ENCODE data around the gene KLF14.
"Not testable (repeated sequence)": the region's sequence is repeated elsewhere in the genome, so short reads cannot be mapped to it uniquely, and the experiment has no call there.

KLF14 gene

DNA sequence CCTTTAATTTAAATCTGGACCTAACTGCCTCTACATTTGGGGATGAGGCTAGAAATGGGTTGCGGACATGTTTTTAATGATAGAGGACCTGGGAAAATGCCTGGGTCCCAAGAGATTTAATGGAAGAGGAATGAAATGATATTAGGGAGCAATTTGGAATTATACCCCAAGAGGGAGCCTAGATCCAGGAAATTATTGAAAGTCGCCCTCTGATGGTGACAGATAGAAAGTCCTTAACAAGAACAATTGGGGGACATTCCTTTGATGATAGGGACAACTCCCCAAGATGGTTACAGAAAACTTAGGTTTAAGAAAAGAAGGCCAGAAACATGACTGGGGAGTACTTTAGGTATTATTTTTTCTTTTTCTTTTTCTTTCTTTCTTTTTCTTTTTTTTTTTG is 38.2 kb downstream of the KLF14 start:
- no peaks in the 10 kb centered on the region for H3K36me3 ChIP-seq (ENCODE audit: control insufficient read depth, insufficient read depth, low read length)
- peak; percentile 1 for DNase-seq (ENCODE audit: extremely low read depth, insufficient read length)
- no peak overlapping the region for H3K4me3 ChIP-seq (replicated peaks; ENCODE audit: low read depth, low read length)
- H3K27me3 ChIP-seq (replicated peaks; ENCODE audit: control insufficient read depth, insufficient read depth, low read length) = no peaks in the 10 kb centered on the region
- TF ChIP-seq, protein P1, sequence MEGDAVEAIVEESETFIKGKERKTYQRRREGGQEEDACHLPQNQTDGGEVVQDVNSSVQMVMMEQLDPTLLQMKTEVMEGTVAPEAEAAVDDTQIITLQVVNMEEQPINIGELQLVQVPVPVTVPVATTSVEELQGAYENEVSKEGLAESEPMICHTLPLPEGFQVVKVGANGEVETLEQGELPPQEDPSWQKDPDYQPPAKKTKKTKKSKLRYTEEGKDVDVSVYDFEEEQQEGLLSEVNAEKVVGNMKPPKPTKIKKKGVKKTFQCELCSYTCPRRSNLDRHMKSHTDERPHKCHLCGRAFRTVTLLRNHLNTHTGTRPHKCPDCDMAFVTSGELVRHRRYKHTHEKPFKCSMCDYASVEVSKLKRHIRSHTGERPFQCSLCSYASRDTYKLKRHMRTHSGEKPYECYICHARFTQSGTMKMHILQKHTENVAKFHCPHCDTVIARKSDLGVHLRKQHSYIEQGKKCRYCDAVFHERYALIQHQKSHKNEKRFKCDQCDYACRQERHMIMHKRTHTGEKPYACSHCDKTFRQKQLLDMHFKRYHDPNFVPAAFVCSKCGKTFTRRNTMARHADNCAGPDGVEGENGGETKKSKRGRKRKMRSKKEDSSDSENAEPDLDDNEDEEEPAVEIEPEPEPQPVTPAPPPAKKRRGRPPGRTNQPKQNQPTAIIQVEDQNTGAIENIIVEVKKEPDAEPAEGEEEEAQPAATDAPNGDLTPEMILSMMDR (IDR thresholded peaks at IDR 0.05; ENCODE audit: insufficient read depth, low read length, poor library complexity, severe bottlenecking) = peak; percentile 49

DNA sequence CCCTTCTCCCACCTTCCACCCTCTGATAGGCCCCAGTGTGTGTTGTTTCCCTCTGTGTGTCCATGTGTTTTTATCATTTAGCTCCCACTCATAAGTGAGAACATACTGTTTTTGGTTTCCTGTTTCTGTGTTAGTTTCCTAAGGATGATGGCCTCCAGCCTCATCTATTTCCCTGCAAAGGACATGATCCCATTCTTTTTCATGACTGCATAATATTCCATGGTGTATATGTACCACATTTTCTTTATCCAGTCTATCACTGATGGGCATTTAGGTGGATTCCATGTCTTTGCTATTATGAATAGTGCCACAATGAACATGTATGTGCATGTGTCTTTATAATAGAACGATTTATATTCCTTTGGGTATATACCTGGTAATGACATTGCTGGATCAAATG is 41.6 kb downstream of the KLF14 start:
- not testable (repeated sequence) for H3K27me3 ChIP-seq (replicated peaks; ENCODE audit: control insufficient read depth, insufficient read depth, low read length); H3K36me3 ChIP-seq (ENCODE audit: control insufficient read depth, insufficient read depth, low read length); DNase-seq (ENCODE audit: extremely low read depth, insufficient read length); H3K4me3 ChIP-seq (replicated peaks; ENCODE audit: low read depth, low read length)

DNA sequence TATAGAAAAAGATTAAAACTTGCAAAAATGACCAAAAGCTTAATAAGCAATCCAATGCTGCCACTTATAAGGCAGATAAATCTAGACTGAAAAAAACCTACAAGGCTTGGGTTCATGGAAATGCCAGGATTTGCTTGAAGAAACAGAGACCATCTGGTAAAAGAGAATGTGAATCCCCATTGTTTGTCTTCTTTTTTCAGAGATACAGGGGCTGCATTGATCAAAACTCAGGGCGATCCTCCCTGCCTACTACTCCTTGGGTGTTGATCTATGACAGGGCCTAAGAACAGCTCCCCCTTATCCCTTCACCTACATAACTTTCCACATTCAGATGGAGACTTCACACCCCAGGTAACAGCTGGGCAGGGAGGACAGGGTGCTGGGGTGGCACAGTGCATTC is 44.3 kb downstream of the KLF14 start:
- no peaks in the 10 kb centered on the region for H3K36me3 ChIP-seq (ENCODE audit: control insufficient read depth, insufficient read depth, low read length)
- no peaks in the 10 kb centered on the region for H3K27me3 ChIP-seq (replicated peaks; ENCODE audit: control insufficient read depth, insufficient read depth, low read length)
- DNase-seq (ENCODE audit: extremely low read depth, insufficient read length) = no peak
- TF ChIP-seq, protein P1 (IDR thresholded peaks at IDR 0.05; ENCODE audit: insufficient read depth, low read length, poor library complexity, severe bottlenecking) = no peak
- no peak overlapping the region for H3K4me3 ChIP-seq (replicated peaks; ENCODE audit: low read depth, low read length)

DNA sequence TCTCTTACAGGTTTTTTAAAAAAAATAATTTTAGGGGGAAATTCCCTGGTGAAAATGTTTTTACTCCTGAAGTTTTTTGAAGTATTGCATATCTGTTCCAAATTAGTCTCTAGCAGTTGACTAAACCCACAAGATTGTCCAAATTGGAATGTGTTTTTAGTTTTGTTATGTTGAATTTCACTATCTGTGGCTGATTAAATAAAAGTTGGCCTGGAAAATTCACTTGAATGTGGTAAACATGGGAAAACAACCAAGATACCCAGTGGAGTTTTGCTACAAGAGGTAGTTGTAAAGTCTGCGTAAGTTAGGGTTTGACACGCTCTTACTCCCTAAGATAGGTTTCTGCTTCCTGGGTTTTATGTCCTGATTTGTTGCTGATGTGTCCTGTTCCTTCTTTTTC is 51.0 kb downstream of the KLF14 start:
- Histone ChIP-seq H3K27me3 (replicated peaks; ENCODE audit: control insufficient read depth, insufficient read depth, low read length) (no peaks in the 10 kb centered on the region), H3K4me3 (replicated peaks; ENCODE audit: low read depth, low read length) (no peak overlapping the region), H3K36me3 (ENCODE audit: control insufficient read depth, insufficient read depth, low read length) (no peaks in the 10 kb centered on the region)
- DNase-seq (ENCODE audit: extremely low read depth, insufficient read length) = no peak
- TF ChIP-seq, protein P1 (IDR thresholded peaks at IDR 0.05; ENCODE audit: insufficient read depth, low read length, poor library complexity, severe bottlenecking) = no peak

All from GM06990 (cell line).